NCI-H510A (cell line): ENCODE data around the gene SLC4A7.
"Not testable (repeated sequence)": the region's sequence is repeated elsewhere in the genome, so short reads cannot be mapped to it uniquely, and the experiment has no call there.

Experiments
- DNase-seq: peaks from one replicate; lab custom pipeline; 2025; lab: John Stamatoyannopoulos, UW

The SLC4A7 gene

GRCh38 chr3:27484015-27484844, at the start of gene SLC4A7:
Gene SLC4A7 (minus strand): TSS chr3:27484384. CDS start chr3:27484126, 258 bp downstream.
- peak; percentile 82 for DNase-seq

- DNase-seq, result no peak
Measured at GRCh38 chr3:27533261-27533607, 49.0 kb upstream of the SLC4A7 start.

- DNase-seq, result no peak
Measured at GRCh38 chr3:27532426-27533260, 48.5 kb upstream of the SLC4A7 start.

- DNase-seq, result not testable (repeated sequence)
Measured at GRCh38 chr3:27531193-27531751, 47.1 kb upstream of the SLC4A7 start.

GRCh38 chr3:27528791-27529190, 44.6 kb upstream of the SLC4A7 start:
- no peak for DNase-seq

GRCh38 chr3:27526614-27527315, 42.6 kb upstream of the SLC4A7 start:
- DNase-seq, result no peak

- DNase-seq, result no peak
Measured at GRCh38 chr3:27521872-27522265, 37.7 kb upstream of the SLC4A7 start.

- no peak for DNase-seq
Measured at GRCh38 chr3:27521179-27521871, 37.1 kb upstream of the SLC4A7 start.

- no peak for DNase-seq
Measured at GRCh38 chr3:27511724-27512422, 27.7 kb upstream of the SLC4A7 start.

- DNase-seq, result no peak
Measured at GRCh38 chr3:27509376-27509775, 25.2 kb upstream of the SLC4A7 start.

GRCh38 chr3:27508424-27508823, 24.2 kb upstream of the SLC4A7 start:
- DNase-seq, result no peak

- no peak for DNase-seq
Measured at GRCh38 chr3:27507515-27508266, 23.5 kb upstream of the SLC4A7 start.

- DNase-seq, result no peak
Measured at GRCh38 chr3:27507111-27507510, 22.9 kb upstream of the SLC4A7 start.

- no peak for DNase-seq
Measured at GRCh38 chr3:27504749-27505148, 20.6 kb upstream of the SLC4A7 start.

- no peak for DNase-seq
Measured at GRCh38 chr3:27503526-27503925, 19.3 kb upstream of the SLC4A7 start.

GRCh38 chr3:27501759-27502158, 17.6 kb upstream of the SLC4A7 start:
- no peak for DNase-seq

GRCh38 chr3:27500986-27501385, 16.8 kb upstream of the SLC4A7 start:
- DNase-seq, result no peak

GRCh38 chr3:27500035-27500434, 15.9 kb upstream of the SLC4A7 start:
- DNase-seq, result no peak

- DNase-seq, result no peak
Measured at GRCh38 chr3:27494784-27495183, 10.6 kb upstream of the SLC4A7 start.

- DNase-seq, result no peak
Measured at GRCh38 chr3:27488821-27489220, 4.6 kb upstream of the SLC4A7 start.
